DND-41 (cell line): Measurements from ENCODE around the gene TAF8.

Experiments
- ATAC-seq: fragments of 200-7000 bp; cut with Tn5 transposase; 3 replicates; pipeline ENCODE4 v1.9.1; 2021; ENCODE audit warnings: low read depth; ENCODE audit not compliant: insufficient read depth
- DNase-seq: peaks from one replicate; pipeline ENCODE4 v3.0.0-alpha.2; 2020
- H2AFZ ChIP-seq: 2 replicates; pipeline ENCODE4 v1.6.0; 2012; ENCODE audit warnings: low read depth, low read length
- H3K27ac ChIP-seq: 2 replicates; pipeline ENCODE4 v1.5.1; 2012; ENCODE audit warnings: low read length, inconsistent platforms
- H3K27me3 ChIP-seq: fragments of 200-600 bp; sonication (generic); 2 replicates; pipeline ENCODE4 v1.6.0; 2012; ENCODE audit warnings: low read length, mild to moderate bottlenecking, inconsistent platforms; ENCODE audit not compliant: insufficient read depth, poor library complexity
- H3K36me3 ChIP-seq: 2 replicates; pipeline ENCODE4 v1.5.1; 2012; ENCODE audit warnings: low read length, inconsistent platforms; ENCODE audit not compliant: insufficient read depth
- H3K4me1 ChIP-seq: 2 replicates; pipeline ENCODE4 v1.5.1; 2012; ENCODE audit warnings: mild to moderate bottlenecking, low read length; ENCODE audit not compliant: insufficient read depth
- H3K4me2 ChIP-seq: 2 replicates; pipeline ENCODE4 v1.6.0; 2012; ENCODE audit warnings: mild to moderate bottlenecking, moderate library complexity, low read length, inconsistent platforms; ENCODE audit not compliant: insufficient read depth
- H3K4me3 ChIP-seq, 2 experiments: fragments of 200-600 bp in 1 of 2; shearing (Covaris generic) in 1 of 2; 2 replicates each; pipeline ENCODE4 v1.5.1; 2012 to 2016; ENCODE audit warnings: inconsistent platforms in 2 of 2, low read length in 2 of 2, mild to moderate bottlenecking in 2 of 2, low read depth in 1 of 2, moderate library complexity in 1 of 2
- H3K79me2 ChIP-seq: 2 replicates; pipeline ENCODE4 v1.6.0; 2012; ENCODE audit warnings: low read length, inconsistent platforms; ENCODE audit not compliant: insufficient read depth
- H3K9ac ChIP-seq: 2 replicates; pipeline ENCODE4 v1.6.0; 2012; ENCODE audit warnings: low read depth, mild to moderate bottlenecking, inconsistent platforms, low read length, moderate library complexity
- H3K9me3 ChIP-seq: 2 replicates; pipeline ENCODE4 v1.5.1; 2012; ENCODE audit warnings: low read length, moderate library complexity, mild to moderate bottlenecking, inconsistent platforms; ENCODE audit not compliant: insufficient read depth, severe bottlenecking
- H4K20me1 ChIP-seq: 2 replicates; pipeline ENCODE4 v1.6.0; 2012; ENCODE audit warnings: low read length; ENCODE audit not compliant: insufficient read depth
- EZH2 ChIP-seq: IDR thresholded peaks from 3 replicates; pipeline ENCODE4 v1.6.1; 2012; ENCODE audit warnings: borderline replicate concordance, low read depth, mild to moderate bottlenecking, moderate library complexity, low read length, inconsistent platforms; ENCODE audit not compliant: severe bottlenecking
- TF ChIP-seq, protein P1 (sequence below): IDR thresholded peaks from 2 replicates; pipeline ENCODE4 v1.5.1; 2012; ENCODE audit warnings: borderline replicate concordance, low read length, moderate library complexity, mild to moderate bottlenecking; ENCODE audit not compliant: poor library complexity, severe bottlenecking; ENCODE audit errors: extremely low read depth

Gene TAF8

GRCh38 chr6:42028234-42029061, 21.9 kb upstream of the TAF8 start:
- Histone ChIP-seq H2AFZ (no peak overlapping the region), H3K27ac (peak overlapping the region; percentile 81), H3K4me1 (peaks cover 80% of the 10 kb centered on the region), H3K27me3 (no peaks in the 10 kb centered on the region), H3K36me3 (peaks cover 43% of the 10 kb centered on the region), H3K9ac (no peak overlapping the region), H3K4me2 (no peak overlapping the region), H3K4me3 (no peak overlapping the region), H3K79me2 (peaks cover 86% of the 10 kb centered on the region), H4K20me1 (no peaks in the 10 kb centered on the region), H3K9me3 (no peaks in the 10 kb centered on the region)
- ATAC-seq (peak; percentile 9; the same call in 2 of the 3 replicates), DNase-seq (no peak)
- no peak for TF ChIP-seq EZH2
- TF ChIP-seq, protein P1, sequence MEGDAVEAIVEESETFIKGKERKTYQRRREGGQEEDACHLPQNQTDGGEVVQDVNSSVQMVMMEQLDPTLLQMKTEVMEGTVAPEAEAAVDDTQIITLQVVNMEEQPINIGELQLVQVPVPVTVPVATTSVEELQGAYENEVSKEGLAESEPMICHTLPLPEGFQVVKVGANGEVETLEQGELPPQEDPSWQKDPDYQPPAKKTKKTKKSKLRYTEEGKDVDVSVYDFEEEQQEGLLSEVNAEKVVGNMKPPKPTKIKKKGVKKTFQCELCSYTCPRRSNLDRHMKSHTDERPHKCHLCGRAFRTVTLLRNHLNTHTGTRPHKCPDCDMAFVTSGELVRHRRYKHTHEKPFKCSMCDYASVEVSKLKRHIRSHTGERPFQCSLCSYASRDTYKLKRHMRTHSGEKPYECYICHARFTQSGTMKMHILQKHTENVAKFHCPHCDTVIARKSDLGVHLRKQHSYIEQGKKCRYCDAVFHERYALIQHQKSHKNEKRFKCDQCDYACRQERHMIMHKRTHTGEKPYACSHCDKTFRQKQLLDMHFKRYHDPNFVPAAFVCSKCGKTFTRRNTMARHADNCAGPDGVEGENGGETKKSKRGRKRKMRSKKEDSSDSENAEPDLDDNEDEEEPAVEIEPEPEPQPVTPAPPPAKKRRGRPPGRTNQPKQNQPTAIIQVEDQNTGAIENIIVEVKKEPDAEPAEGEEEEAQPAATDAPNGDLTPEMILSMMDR: no peak

DNA sequence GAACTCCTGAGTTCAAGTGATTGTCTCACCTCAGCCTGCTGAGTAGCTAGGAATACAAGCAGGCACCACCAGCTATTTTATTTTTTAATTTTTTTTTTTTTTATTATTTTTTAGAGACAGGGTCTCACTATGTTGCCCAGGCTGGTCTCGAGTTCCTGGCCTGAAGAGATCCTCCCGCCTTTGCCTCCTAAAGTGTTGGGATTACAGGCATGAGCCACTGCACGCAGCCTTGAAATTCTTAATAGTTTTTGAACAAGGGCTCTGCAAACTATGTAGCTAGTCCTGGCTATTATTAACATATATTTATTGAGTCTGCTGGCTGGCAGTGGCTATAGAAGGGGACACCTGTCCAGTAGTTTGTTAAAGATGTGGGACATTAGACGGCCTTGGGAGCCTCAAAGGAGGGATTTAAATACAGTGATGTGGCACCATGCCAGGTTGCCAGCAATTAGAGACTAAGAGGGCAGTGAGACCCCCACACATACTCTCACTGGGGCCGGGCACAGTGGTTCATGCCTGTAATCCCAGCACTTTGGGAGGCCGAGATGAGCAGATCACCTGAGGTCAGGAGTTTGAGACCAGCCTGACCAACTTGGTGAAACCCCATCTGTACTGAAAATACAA, 21.1 kb upstream of the TAF8 start:
- no peak overlapping the region for H3K4me3 ChIP-seq
- H3K4me2 ChIP-seq: no peak overlapping the region
- no peaks in the 10 kb centered on the region for H4K20me1 ChIP-seq
- peaks cover 43% of the 10 kb centered on the region for H3K36me3 ChIP-seq
- ATAC-seq: no peak
- peaks cover 87% of the 10 kb centered on the region for H3K79me2 ChIP-seq
- no peaks in the 10 kb centered on the region for H3K9me3 ChIP-seq
- no peaks in the 10 kb centered on the region for H3K27me3 ChIP-seq
- H3K4me1 ChIP-seq: peaks cover 74% of the 10 kb centered on the region
- DNase-seq: no peak
- TF ChIP-seq, protein P1: no peak
- H3K27ac ChIP-seq: peak overlapping the region; percentile 93
- no peak overlapping the region for H2AFZ ChIP-seq
- no peak overlapping the region for H3K9ac ChIP-seq

GRCh38 chr6:42029881-42030280, 20.4 kb upstream of the TAF8 start:
- H3K4me1 ChIP-seq: peaks cover 67% of the 10 kb centered on the region
- TF ChIP-seq, protein P1: no peak
- TF ChIP-seq EZH2: no peak
- no peaks in the 10 kb centered on the region for H4K20me1 ChIP-seq
- H3K9ac ChIP-seq: 0 out of 2 replicates have a peak overlapping the region, but pooled peaks have one; percentile 2
- DNase-seq (no peak), ATAC-seq (no peak)
- no peak overlapping the region for H3K4me2 ChIP-seq
- peak overlapping the region; percentile 93 for H3K27ac ChIP-seq
- peaks cover 86% of the 10 kb centered on the region for H3K79me2 ChIP-seq
- H3K36me3 ChIP-seq: peaks cover 43% of the 10 kb centered on the region
- no peaks in the 10 kb centered on the region for H3K9me3 ChIP-seq
- H2AFZ ChIP-seq: no peak overlapping the region
- H3K4me3 ChIP-seq: no peak overlapping the region
- no peaks in the 10 kb centered on the region for H3K27me3 ChIP-seq
